ENCODE results near the gene PRPH.
"Not testable (repeated sequence)": the region's sequence is repeated elsewhere in the genome, so short reads cannot be mapped to it uniquely, and the experiment has no call there.

PRPH gene

GRCh38 chr12:49301760-49302159 lies 6.8 kb downstream of the PRPH start:
- no peak for DNase-seq (ENCODE audit: low read depth in 2 of 2)

- DNase-seq (ENCODE audit: low read depth in 2 of 2), result no peak
Measured at GRCh38 chr12:49304161-49304560, 9.2 kb downstream of the PRPH start.

- no peak for DNase-seq (ENCODE audit: low read depth in 2 of 2)
Measured at GRCh38 chr12:49305762-49306510, 11.0 kb downstream of the PRPH start.

DNA sequence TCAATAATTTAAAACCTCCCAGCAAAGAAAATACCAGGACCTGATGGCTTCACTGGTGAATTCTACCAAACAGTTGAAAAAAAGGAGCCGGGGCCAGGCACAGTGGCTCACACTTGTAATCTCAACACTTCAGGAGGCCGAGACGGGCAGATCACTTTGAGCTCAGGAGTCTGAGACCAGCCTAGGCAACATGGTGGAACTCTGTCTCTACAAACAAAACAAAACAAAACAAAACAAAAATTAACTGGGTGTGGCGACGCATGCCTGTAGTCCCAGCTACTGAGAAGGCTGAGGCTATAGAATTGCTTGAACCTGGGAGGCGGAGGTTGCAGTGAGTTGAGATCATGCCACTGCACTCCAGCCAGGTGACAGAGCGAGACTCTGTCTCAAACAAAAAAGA lies 14.4 kb downstream of the PRPH start:
- no peak for DNase-seq (ENCODE audit: low read depth in 2 of 2)

DNA sequence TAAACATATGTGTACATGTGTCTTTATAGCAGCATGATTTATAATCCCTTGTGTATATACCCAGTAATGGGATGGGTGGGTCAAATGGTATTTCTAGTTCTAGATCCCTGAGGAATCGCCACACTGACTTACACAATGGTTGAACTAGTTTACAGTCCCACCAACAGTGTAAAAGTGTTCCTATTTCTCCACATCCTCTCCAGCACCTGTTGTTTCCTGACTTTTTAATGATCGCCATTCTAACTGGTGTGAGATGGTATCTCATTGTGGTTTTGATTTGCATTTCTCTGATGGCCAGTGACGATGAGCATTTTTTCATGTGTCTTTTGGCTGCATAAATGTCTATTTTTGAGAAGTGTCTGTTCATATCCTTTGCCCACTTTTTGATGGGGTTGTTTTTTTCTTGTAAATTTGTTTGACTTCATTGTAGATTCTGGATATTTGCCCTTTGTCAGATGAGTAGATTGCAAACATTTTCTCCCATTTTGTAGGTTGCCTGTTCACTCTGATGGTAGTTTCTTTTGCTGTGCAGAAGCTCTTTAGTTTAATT lies 15.6 kb downstream of the PRPH start:
- DNase-seq (ENCODE audit: low read depth in 2 of 2), result not testable (repeated sequence)

DNA sequence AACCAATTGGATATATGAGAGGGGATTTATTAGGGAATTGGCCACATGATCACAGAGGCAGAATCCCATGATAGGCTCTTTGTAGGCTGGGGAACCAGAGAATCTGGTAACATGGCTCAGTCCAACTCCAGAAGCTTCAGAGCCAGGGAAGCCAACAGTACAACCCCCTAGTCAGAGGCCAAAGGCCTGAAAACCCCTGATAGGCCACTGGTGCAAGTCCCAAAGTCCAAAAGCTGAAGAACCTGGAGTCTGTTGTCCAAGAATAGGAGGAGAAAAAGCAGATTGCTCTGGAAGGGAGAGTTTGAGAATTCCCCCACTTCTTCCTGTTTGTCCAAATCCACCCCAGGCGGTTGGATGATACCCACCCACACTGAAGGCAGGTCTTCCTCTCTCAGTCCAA lies 19.9 kb downstream of the PRPH start:
- no peak for DNase-seq (ENCODE audit: low read depth in 2 of 2)

DNA sequence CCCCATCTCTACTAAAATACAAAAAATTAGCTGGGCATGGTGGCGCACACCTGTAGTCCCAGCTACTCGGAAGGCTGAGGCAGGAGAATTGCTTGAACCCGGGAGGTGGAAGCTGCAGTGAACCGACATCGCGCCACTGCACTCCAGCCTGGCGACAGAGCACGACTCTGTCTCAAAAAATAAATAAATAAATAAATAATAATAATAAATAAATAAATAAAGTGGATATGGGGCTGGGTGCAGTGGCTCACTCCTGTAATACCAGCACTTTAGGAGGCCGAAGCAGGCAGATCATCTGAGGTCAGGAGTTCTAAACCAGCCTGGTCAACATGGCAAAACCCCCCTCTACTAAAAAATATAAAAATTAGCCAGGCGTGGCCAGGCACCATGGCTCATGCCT lies 22.2 kb downstream of the PRPH start:
- not testable (repeated sequence) for DNase-seq (ENCODE audit: low read depth in 2 of 2)

DNA sequence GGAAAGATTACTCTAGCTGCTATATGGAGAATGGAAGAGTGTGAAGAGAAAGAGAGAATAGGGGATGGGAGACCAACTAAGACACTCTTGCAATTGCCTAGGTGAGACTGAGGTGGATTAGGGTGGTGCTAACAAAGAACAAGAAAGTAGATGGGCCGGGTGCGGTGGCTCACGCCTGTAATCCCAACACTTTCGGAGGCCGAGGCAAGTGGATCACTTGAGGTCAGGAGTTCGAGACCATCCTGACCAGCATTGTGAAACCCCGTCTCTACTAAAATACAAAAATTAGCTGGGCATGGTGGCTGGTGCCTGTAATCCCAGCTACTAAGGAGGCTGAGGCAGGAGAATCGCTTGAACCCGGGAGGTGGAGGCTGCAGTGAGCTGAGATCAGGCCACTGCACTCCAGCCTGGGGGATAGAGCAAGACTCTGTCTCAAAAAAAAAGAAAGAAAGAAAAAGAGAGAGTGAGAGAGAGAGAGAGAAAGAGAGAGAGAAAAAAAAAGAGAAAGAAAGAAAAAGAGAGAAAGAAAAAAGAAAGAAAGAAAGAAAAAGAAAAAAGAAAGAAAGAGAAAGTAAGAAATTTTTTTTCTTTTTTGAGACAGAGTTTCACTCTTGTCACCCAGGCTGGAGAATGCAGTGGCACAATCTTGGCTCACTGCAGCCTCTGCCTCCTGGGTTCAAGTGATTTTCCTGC lies 25.6 kb downstream of the PRPH start:
- not testable (repeated sequence) for DNase-seq (ENCODE audit: low read depth in 2 of 2)

DNA sequence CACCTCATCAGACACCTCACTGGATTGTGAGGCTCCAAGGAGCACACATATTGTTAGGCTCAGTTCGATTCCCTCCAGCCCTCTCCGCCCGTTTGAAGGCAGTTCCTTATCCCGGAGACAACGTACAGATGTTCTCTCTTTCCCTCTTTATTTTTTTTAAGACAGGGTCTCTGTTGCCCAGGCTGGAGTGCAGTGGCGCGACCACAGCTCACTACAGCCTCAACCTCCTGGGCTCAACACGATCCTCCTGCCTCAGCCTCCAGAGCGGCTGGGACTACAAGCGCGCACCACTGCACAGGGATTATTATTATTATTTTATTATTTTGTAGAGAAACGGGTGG lies 27.4 kb downstream of the PRPH start:
- DNase-seq (ENCODE audit: low read depth in 2 of 2), result no peak

DNA sequence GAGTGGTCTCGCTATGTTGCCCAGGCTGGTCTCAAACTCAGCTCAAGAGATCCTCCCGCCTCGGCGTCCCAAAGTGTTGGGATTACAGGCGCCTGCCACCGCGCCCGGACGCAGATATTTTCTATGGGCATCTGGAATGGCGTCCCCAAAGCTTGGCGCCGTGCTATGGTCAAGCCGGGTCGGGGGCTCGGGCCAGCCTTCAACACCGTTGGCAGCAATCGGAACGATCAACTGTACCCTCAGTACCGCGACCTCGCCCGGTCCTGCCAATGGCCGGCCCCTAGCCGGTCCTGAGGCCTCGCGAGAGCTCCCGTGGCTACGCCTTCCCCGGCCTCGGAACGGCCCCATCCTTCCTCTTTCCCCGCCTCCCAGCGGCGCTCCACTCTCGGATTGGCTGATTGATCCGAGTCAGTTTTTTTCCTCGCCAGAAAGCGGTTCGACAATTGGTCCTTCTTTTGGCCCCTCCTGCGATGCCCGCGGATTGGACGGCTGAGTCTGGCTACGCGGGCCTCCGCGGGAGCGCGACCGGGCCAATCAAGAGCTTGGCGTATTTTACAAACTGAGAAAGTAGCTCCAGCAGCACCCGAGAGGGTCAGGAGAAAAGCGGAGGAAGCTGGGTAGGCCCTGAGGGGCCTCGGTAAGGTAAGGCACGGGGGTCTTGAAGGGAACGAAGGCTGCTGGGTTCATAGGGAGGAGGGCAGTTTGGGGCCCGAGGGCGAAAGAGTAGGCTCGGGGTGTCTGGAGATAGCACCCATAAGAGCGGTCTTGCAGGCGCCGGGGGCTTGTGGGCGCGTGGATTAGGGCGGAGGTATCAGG lies 28.0 kb downstream of the PRPH start, which contains the start of gene TROAP:
Gene TROAP, plus strand, starts transcription at position 548 of the 816 bp plus-strand sequence. CDS start 354 bp downstream, outside the sequence.
- peak; percentile 89 to 93 for DNase-seq (ENCODE audit: low read depth in 2 of 2)

GRCh38 chr12:49323524-49324097 lies 28.7 kb downstream of the PRPH start:
- DNase-seq (ENCODE audit: low read depth in 2 of 2), result no peak

DNA sequence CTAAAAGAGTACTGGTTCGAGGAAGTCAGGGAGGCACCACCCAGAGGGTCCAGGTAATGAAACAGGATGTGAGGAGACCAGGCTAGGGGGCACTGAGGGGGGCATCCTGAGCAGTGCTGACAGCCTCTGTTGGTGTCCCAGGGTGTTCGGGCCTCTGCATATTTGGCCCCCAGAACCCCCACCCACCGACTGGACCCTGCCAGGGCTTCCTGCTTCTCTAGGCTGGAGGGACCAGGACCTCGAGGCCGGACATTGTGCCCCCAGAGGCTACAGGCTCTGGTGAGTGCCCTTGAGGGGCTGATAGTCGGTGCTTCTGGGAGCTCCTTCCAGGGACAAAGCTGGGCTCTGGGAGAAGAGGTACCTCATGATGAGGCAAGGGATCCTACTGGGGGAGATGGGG lies 30.7 kb downstream of the PRPH start:
- no peak for DNase-seq (ENCODE audit: low read depth in 2 of 2)

GRCh38 chr12:49327368-49327767 lies 32.4 kb downstream of the PRPH start:
- no peak for DNase-seq (ENCODE audit: low read depth in 2 of 2)

DNA sequence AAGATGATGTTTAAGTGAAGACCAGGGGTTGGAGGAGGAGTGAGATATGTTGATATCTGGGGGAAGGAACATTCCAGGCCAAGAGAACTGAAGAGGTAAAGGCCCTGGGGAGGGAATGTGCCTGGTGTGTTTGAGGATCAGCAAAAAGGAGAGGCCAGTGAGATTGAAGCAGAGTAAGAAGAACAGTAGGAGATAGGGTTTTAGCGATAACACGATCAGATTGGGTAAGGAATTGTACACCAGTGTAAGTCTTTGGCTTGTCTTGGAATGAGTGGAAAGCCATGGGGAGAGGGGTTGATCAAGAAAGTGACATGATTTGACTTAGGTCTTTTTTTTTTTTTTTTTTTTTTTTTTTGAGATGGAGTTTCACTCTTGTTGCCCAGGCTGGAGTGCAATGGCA lies 32.9 kb downstream of the PRPH start:
- no peak for DNase-seq (ENCODE audit: low read depth in 2 of 2)

- no peak for DNase-seq (ENCODE audit: low read depth in 2 of 2)
Measured at GRCh38 chr12:49328816-49329215, 33.9 kb downstream of the PRPH start.

- no peak for DNase-seq (ENCODE audit: low read depth in 2 of 2)
Measured at GRCh38 chr12:49330032-49330619, 35.2 kb downstream of the PRPH start.

GRCh38 chr12:49330631-49331379 lies 35.9 kb downstream of the PRPH start:
- no peak for DNase-seq (ENCODE audit: low read depth in 2 of 2)

GRCh38 chr12:49331380-49332222 lies 36.7 kb downstream of the PRPH start:
- no peak for DNase-seq (ENCODE audit: low read depth in 2 of 2)

DNA sequence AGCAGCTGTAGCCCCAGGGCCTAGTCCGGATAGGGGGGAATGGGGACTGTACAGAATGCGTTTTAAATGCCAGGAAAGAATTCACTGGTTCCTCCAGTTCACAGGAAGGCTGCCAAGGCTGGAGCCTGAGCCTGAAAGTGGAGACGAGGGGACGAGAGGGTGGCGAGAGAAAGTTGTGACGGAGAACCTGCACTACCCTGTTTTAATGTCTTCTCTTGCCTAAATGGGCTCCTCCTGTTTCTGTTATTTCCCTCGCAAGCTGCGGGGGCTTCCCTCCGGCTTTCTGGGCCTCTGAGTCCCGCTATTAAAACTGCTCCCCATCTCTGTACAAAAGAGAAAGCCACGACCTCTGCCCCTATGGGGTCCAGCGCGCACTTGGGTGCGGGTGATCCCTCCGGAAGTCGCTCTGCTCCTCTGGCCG lies 37.5 kb downstream of the PRPH start:
- no peak for DNase-seq (ENCODE audit: low read depth in 2 of 2)

DNA sequence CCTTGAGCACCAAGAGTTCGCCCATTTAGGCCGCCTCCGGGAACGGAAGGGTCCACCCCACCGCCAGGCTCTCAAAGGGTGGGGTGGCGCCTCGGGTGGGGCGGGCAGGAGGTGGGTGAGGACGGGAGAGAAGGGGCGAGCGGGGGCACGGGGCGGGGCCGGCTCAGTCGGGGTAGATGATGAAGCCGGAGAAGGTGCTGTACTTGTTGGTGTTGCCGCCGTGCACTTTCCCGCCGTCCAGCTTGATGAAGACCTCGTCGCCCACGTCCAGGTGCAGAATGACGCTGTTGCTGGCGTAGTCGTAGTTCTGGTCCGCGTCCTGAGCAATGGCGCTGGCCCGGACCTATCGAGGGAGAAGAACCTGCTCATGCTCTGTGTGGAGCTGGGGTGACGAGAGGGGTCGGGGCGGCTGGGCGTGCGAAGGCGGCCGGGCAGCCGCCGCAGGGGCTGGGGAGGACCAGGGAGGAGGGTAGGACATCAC lies 38.0 kb downstream of the PRPH start:
- DNase-seq (ENCODE audit: low read depth in 2 of 2), result no peak
